Smooth muscle cell (in vitro differentiated cells): ENCODE data around the gene AMPD2. TPM values are rescaled to one million over a fixed set of nuclear protein-coding genes. Genes with fewer than 3 reads are reported as not detected.

Source experiments
- DNase-seq: peaks from one replicate; lab custom pipeline; 2025; ENCODE audit not compliant: unreplicated experiment; lab: John Stamatoyannopoulos, UW
- H2AFZ ChIP-seq: fragments of 200-600 bp; sonication (generic); 2 replicates; pipeline ENCODE4 v1.6.0; 2016; ENCODE audit warnings: antibody characterized with exemption, low read depth, mild to moderate bottlenecking
- H3F3A ChIP-seq: fragments of 200-600 bp; sonication (generic); 2 replicates; pipeline ENCODE4 v1.6.0; 2017; ENCODE audit warnings: antibody characterized with exemption, low read depth
- H3K27ac ChIP-seq: fragments of 200-600 bp; sonication (generic); 2 replicates; pipeline ENCODE4 v1.5.1; 2016; ENCODE audit warnings: low read depth, mild to moderate bottlenecking
- H3K27me3 ChIP-seq: fragments of 200-600 bp; sonication (generic); 2 replicates; pipeline ENCODE4 v1.6.1; 2016; ENCODE audit warnings: low read depth, mild to moderate bottlenecking
- H3K36me3 ChIP-seq: fragments of 200-600 bp; sonication (generic); 2 replicates; pipeline ENCODE4 v1.5.1; 2016; ENCODE audit warnings: low read depth
- H3K4me1 ChIP-seq: fragments of 200-600 bp; sonication (generic); 2 replicates; pipeline ENCODE4 v1.5.1; 2016; ENCODE audit warnings: low read depth
- H3K4me2 ChIP-seq: fragments of 200-600 bp; sonication (generic); 2 replicates; pipeline ENCODE4 v1.6.0; 2016; ENCODE audit warnings: mild to moderate bottlenecking
- H3K4me3 ChIP-seq: fragments of 200-600 bp; sonication (generic); 2 replicates; pipeline ENCODE4 v1.5.1; 2016; ENCODE audit warnings: mild to moderate bottlenecking
- H3K79me2 ChIP-seq: fragments of 200-600 bp; sonication (generic); 2 replicates; pipeline ENCODE4 v1.6.0; 2016; ENCODE audit warnings: low read depth, mild to moderate bottlenecking
- H3K9ac ChIP-seq: fragments of 200-600 bp; sonication (generic); 2 replicates; pipeline ENCODE4 v1.6.0; 2016; ENCODE audit warnings: low read depth
- H3K9me3 ChIP-seq: fragments of 200-600 bp; sonication (generic); replicated peaks from 2 replicates; pipeline ENCODE4 v1.5.1; 2016; ENCODE audit warnings: low read depth
- H4K20me1 ChIP-seq: fragments of 200-600 bp; sonication (generic); 2 replicates; pipeline ENCODE4 v1.6.0; 2016; ENCODE audit warnings: low read depth
- CTCF ChIP-seq: fragments of 200-600 bp; sonication (generic); IDR thresholded peaks from 2 replicates; pipeline ENCODE4 v1.5.1; 2017; ENCODE audit warnings: borderline replicate concordance, mild to moderate bottlenecking, antibody characterized with exemption; ENCODE audit not compliant: insufficient read depth, poor library complexity, severe bottlenecking
- WGBS: methylation state at CpG from one replicate; pipeline ENCODE4 v1.1.7; 2016; ENCODE audit warnings: low lambda C conversion rate; 5-methylcytosine and 5-hydroxymethylcytosine counted together
- polyA plus RNA-seq: library from polyadenylated mRNA; unstranded; fragments of >200 nt; fragmentation: Nextera tagmentation; extraction: Ambion mirVana; gene quantifications from 2 replicates; pipeline ENCODE4 v1.2.1, GENCODE V29; 2016
- total RNA-seq: library from RNA; depleted of rRNA; stranded (reverse); fragments of >200 nt; gene quantifications from 2 replicates; pipeline ENCODE4 v1.2.3, GENCODE V29; 2014

Gene AMPD2
- total and polyA plus RNA-seq, 2 experiments from 2014 or later = 57.4 to 104 TPM

GRCh38 chr1:109595531-109595930 is 24.1 kb upstream of the AMPD2 start:
- Histone ChIP-seq H3K4me3 (no peak overlapping the region), H3K36me3 (peaks cover 24% of the 10 kb centered on the region), H3K4me2 (no peak overlapping the region), H3K27ac (peak overlapping the region; percentile 1), H2AFZ (no peak overlapping the region), H3K4me1 (no peaks in the 10 kb centered on the region), H3K9ac (no peak overlapping the region), H3K27me3 (no peaks in the 10 kb centered on the region), H4K20me1 (peaks cover 10% of the 10 kb centered on the region), H3K9me3 (no peaks in the 10 kb centered on the region), H3K79me2 (no peaks in the 10 kb centered on the region), H3F3A (no peaks in the 10 kb centered on the region)
- WGBS = 89% methylated on average over 2 of the region's 2 CpGs
- no peak for TF ChIP-seq CTCF
- no peak for DNase-seq

- Histone ChIP-seq H4K20me1 (no peaks in the 10 kb centered on the region), H3K79me2 (no peaks in the 10 kb centered on the region), H3F3A (no peaks in the 10 kb centered on the region), H3K27me3 (no peaks in the 10 kb centered on the region), H3K4me3 (no peak overlapping the region), H3K27ac (no peak overlapping the region), H2AFZ (no peak overlapping the region), H3K9ac (no peak overlapping the region), H3K36me3 (peaks cover 2% of the 10 kb centered on the region), H3K9me3 (no peaks in the 10 kb centered on the region), H3K4me2 (no peak overlapping the region), H3K4me1 (no peaks in the 10 kb centered on the region)
- TF ChIP-seq CTCF = no peak
- no peak for DNase-seq
- 71% methylated on average over 1 of the region's 1 CpG for WGBS
Observed at GRCh38 chr1:109598156-109598555, 21.5 kb upstream of the AMPD2 start.

GRCh38 chr1:109598655-109599054 is 21.0 kb upstream of the AMPD2 start:
- no peaks in the 10 kb centered on the region for H3F3A ChIP-seq
- H3K36me3 ChIP-seq = no peaks in the 10 kb centered on the region
- H2AFZ ChIP-seq = no peak overlapping the region
- no peaks in the 10 kb centered on the region for H3K4me1 ChIP-seq
- H3K79me2 ChIP-seq = no peaks in the 10 kb centered on the region
- TF ChIP-seq CTCF = no peak
- H3K9me3 ChIP-seq = no peaks in the 10 kb centered on the region
- no peak for DNase-seq
- no peak overlapping the region for H3K27ac ChIP-seq
- H3K4me3 ChIP-seq = no peak overlapping the region
- no peak overlapping the region for H3K9ac ChIP-seq
- no peaks in the 10 kb centered on the region for H3K27me3 ChIP-seq
- no peak overlapping the region for H3K4me2 ChIP-seq
- no peaks in the 10 kb centered on the region for H4K20me1 ChIP-seq
- 92% methylated on average over 5 of the region's 5 CpGs for WGBS

GRCh38 chr1:109603229-109603628 is 16.4 kb upstream of the AMPD2 start:
- DNase-seq = no peak
- Histone ChIP-seq H3K4me1 (no peaks in the 10 kb centered on the region), H3K27me3 (no peaks in the 10 kb centered on the region), H3K4me2 (no peak overlapping the region), H3K9ac (no peak overlapping the region), H3K4me3 (no peak overlapping the region), H3K9me3 (no peaks in the 10 kb centered on the region), H4K20me1 (no peaks in the 10 kb centered on the region), H2AFZ (no peak overlapping the region), H3K27ac (no peak overlapping the region), H3K79me2 (no peaks in the 10 kb centered on the region), H3K36me3 (no peaks in the 10 kb centered on the region), H3F3A (no peaks in the 10 kb centered on the region)
- 97% methylated on average over 3 of the region's 3 CpGs for WGBS
- no peak for TF ChIP-seq CTCF
